WTC11 (cell line): ENCODE measurements around the gene SCYL1. TPM values are rescaled to one million over a fixed set of nuclear protein-coding genes. Genes with fewer than 3 reads are reported as not detected.

Source experiments
- ATAC-seq: fragments of 200-7000 bp; cut with Tn5 transposase; 2 replicates; pipeline ENCODE4 v1.10.0; 2021; ENCODE audit warnings: mild to moderate bottlenecking, moderate library complexity
- CTCF ChIA-PET: fragments of 300-600 bp; sonication (Branson Sonifier 250); formaldehyde crosslinking; loops from one replicate; lab custom pipeline; 2021; ENCODE audit warnings: antibody characterized with exemption; lab: Charles Lee
- POLR2A ChIA-PET: fragments of 350-600 bp; sonication (Branson Sonifier 250); formaldehyde crosslinking; loops from one replicate; lab custom pipeline; 2021; ENCODE audit warnings: antibody characterized with exemption; lab: Charles Lee
- DNase-seq: peaks from one replicate; pipeline ENCODE4 v3.0.0; 2021; ENCODE audit warnings: low spot score
- H3K27ac Mint-ChIP-seq: 2 replicates; pipeline ENCODE4 v1.8.0; 2021; ENCODE audit warnings: mixed read lengths
- H3K27me3 Mint-ChIP-seq: 2 replicates; pipeline ENCODE4 v1.8.0; 2021; ENCODE audit warnings: low read depth, mild to moderate bottlenecking, moderate library complexity, mixed read lengths
- H3K36me3 Mint-ChIP-seq: 2 replicates; pipeline ENCODE4 v1.8.0; 2021; ENCODE audit warnings: mixed read lengths
- H3K4me1 Mint-ChIP-seq: 2 replicates; pipeline ENCODE4 v1.8.0; 2022; ENCODE audit warnings: mixed read lengths
- H3K4me3 Mint-ChIP-seq: 2 replicates; pipeline ENCODE4 v1.8.0; 2021; ENCODE audit warnings: mild to moderate bottlenecking, moderate library complexity, mixed read lengths
- H3K9me3 Mint-ChIP-seq: 2 replicates; pipeline ENCODE4 v1.8.0; 2021; ENCODE audit warnings: mixed read lengths
- FOXK1 ChIP-seq: sonication (generic); formaldehyde crosslinking; IDR thresholded peaks from 2 replicates; pipeline ENCODE4 v1.8.0; 2022; ENCODE audit warnings: mild to moderate bottlenecking, moderate library complexity, missing genetic modification reagents
- GRHL2 ChIP-seq: fragments of 250-450 bp; sonication (Bioruptor Pico); IDR thresholded peaks from 2 replicates; pipeline ENCODE4 v1.8.0; 2022; ENCODE audit warnings: mild to moderate bottlenecking, moderate library complexity; ENCODE audit not compliant: insufficient replicate concordance, severe bottlenecking
- JAZF1 ChIP-seq: fragments of 250-450 bp; sonication (Bioruptor Pico); IDR thresholded peaks from 2 replicates; pipeline ENCODE4 v1.9.0; 2021; ENCODE audit warnings: moderate library complexity, mild to moderate bottlenecking, inconsistent platforms
- NFE2L1 ChIP-seq: sonication (generic); formaldehyde crosslinking; IDR thresholded peaks from 2 replicates; pipeline ENCODE4 v1.8.1; 2023; ENCODE audit warnings: missing genetic modification reagents
- NR3C1 ChIP-seq: sonication (generic); formaldehyde crosslinking; conservative IDR thresholded peaks from 2 replicates; pipeline ENCODE4 v1.8.1; 2023; ENCODE audit warnings: low read depth, mild to moderate bottlenecking, missing genetic modification reagents
- TEAD4 ChIP-seq: sonication (generic); formaldehyde crosslinking; IDR thresholded peaks from 2 replicates; pipeline ENCODE4 v1.8.0; 2022; ENCODE audit warnings: mild to moderate bottlenecking, missing genetic modification reagents
- ZNF232 ChIP-seq: sonication (generic); formaldehyde crosslinking; IDR thresholded peaks from 2 replicates; pipeline ENCODE4 v1.8.0; 2022; ENCODE audit warnings: mild to moderate bottlenecking, missing genetic modification reagents
- total RNA-seq: library from RNA; stranded (reverse); gene quantifications from 3 replicates; pipeline ENCODE4 v1.2.3, GENCODE V29; 2021
- TF ChIP-seq, protein P1 (sequence below): sonication (generic); formaldehyde crosslinking; IDR thresholded peaks from 2 replicates; pipeline ENCODE4 v1.8.0; 2023; ENCODE audit warnings: missing genetic modification reagents
- TF ChIP-seq, protein P2 (sequence below): sonication (generic); formaldehyde crosslinking; IDR thresholded peaks from 2 replicates; pipeline ENCODE4 v1.8.1; 2022; ENCODE audit warnings: mild to moderate bottlenecking, missing genetic modification reagents, moderate library complexity, borderline replicate concordance
- TF ChIP-seq, protein P3 (sequence below): sonication (generic); formaldehyde crosslinking; IDR thresholded peaks from 2 replicates; pipeline ENCODE4 v1.8.1; 2023; ENCODE audit warnings: mild to moderate bottlenecking, missing genetic modification reagents, moderate library complexity
- TF ChIP-seq, protein P4 (sequence below): sonication (generic); formaldehyde crosslinking; IDR thresholded peaks from 2 replicates; pipeline ENCODE4 v1.8.1; 2023; ENCODE audit warnings: mild to moderate bottlenecking, missing genetic modification reagents, borderline replicate concordance
- TF ChIP-seq, protein P5 (sequence below): sonication (generic); formaldehyde crosslinking; IDR thresholded peaks from 2 replicates; pipeline ENCODE4 v1.8.0; 2022; ENCODE audit warnings: mild to moderate bottlenecking, missing genetic modification reagents

The SCYL1 gene
- total RNA-seq, 1 experiment from 2014 or later, result 76.8 TPM

DNA sequence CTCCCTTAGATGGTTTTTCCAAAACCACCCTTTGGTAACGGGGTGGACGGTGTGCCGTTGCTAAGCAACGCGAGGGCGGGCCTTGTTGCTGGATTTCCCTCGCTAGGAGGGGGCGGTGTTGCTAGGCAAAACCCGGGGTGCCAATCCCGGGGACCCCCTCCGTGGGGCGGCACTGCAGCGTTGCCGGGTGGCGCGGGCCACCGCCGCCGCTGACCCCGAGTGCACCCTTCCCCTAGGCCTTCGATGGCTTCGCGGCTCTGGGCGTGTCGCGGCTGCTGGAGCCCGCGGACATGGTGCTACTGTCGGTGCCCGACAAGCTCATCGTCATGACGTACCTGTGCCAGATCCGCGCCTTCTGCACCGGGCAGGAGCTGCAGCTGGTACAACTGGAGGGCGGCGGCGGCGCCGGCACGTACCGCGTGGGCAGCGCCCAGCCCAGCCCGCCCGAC lies 59.9 kb downstream of the SCYL1 start:
- CTCF ChIA-PET, result interaction anchor here (0.5 to 13.8 kb wide), 11 partner anchors 9 to 510 kb away, joined by 3 to 311 read pairs (median 4); partner anchors contain the start of genes EHBP1L1, FAM89B, MAP3K11 and PCNX3
- ATAC-seq, result peak; percentile 6; the same call in 1 of the 2 replicates
- peak; percentile 32; the same call in 1 of the 2 replicates for TF ChIP-seq FOXK1 (CRISPR knock-in tag)
- no peak for TF ChIP-seq NR3C1 (CRISPR knock-in tag)
- POLR2A ChIA-PET, result interaction anchor here (0.6 to 1.5 kb wide), 4 partner anchors 15 to 33 kb away, joined by 3 read pairs; partner anchors contain the start of gene ZNRD2
- Mint-ChIP-seq H3K9me3 (no peaks in the 10 kb centered on the region), H3K36me3 (no peaks in the 10 kb centered on the region), H3K4me3 (0 out of 2 replicates have a peak overlapping the region, but pooled peaks have one; percentile 39), H3K27ac (no peak overlapping the region), H3K27me3 (peaks cover 66% of the 10 kb centered on the region), H3K4me1 (peaks cover 23% of the 10 kb centered on the region)
- DNase-seq, result peak; percentile 63

DNA sequence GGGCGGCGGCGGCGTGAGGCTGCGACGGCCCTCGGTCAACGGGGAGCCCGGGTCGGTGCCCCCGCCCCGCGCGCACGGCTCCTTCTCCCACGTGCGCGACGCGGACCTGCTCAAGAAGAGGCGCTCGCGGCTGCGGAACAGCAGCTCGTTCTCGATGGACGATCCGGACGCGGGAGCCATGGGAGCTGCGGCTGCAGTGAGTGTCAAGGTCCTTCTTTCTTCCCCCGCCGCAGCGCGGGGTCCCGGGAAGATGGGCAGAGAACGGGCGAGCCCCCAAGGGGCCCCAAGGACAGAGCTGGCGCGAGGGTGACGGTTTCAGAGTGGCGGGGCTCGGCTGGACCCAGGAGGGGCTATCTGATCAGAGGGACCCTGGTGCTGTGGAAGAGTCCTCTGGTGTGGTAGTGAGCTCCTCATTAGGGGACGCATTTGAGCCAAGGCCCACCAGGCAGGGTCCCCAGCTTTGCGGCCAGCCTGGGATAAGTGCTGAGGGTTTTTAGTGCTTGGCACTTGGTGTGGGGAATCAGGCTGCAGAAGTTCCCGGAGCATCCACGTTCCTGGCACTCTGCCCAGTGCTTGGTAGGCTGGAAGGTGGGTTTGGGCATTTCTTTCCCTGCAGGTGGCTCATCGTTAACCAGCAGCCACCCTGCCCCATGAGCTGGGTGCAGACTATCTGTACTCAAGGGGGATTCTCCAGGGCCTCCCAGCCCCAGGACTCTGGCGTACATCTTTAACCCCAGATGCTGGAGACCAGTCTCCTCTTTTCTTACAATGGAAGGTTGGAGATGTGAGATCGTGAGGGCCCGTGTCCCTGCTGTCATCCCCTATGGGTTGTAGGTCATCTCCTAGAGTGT lies 60.7 kb downstream of the SCYL1 start:
- ChIA-PET CTCF (interaction anchor here (0.5 to 13.8 kb wide), 14 partner anchors 8 to 511 kb away, joined by 3 to 311 read pairs (median 4); partner anchors contain the start of genes EHBP1L1, FAM89B, MAP3K11 and PCNX3), POLR2A (interaction anchor here (0.6 to 1.7 kb wide), 7 partner anchors 10 to 32 kb away, joined by 3 to 6 read pairs (median 3); partner anchors contain the start of genes EHBP1L1, FAM89B and ZNRD2)
- Mint-ChIP-seq H3K36me3 (no peaks in the 10 kb centered on the region), H3K4me3 (peak overlapping the region; percentile 29), H3K27ac (0 out of 2 replicates have a peak overlapping the region, but pooled peaks have one; percentile 25), H3K4me1 (peaks cover 26% of the 10 kb centered on the region), H3K27me3 (peaks cover 75% of the 10 kb centered on the region), H3K9me3 (no peaks in the 10 kb centered on the region)
- DNase-seq (no peak), ATAC-seq (no peak)
- TF ChIP-seq, protein P1, sequence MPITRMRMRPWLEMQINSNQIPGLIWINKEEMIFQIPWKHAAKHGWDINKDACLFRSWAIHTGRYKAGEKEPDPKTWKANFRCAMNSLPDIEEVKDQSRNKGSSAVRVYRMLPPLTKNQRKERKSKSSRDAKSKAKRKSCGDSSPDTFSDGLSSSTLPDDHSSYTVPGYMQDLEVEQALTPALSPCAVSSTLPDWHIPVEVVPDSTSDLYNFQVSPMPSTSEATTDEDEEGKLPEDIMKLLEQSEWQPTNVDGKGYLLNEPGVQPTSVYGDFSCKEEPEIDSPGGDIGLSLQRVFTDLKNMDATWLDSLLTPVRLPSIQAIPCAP (CRISPR knock-in tag), result no peak
- TF ChIP-seq GRHL2 (CRISPR knock-in tag) (no peak), JAZF1 (CRISPR knock-in tag) (no peak), TEAD4 (CRISPR knock-in tag) (no peak), ZNF232 (CRISPR knock-in tag) (no peak), NFE2L1 (CRISPR knock-in tag) (no peak)
- TF ChIP-seq, protein P2, sequence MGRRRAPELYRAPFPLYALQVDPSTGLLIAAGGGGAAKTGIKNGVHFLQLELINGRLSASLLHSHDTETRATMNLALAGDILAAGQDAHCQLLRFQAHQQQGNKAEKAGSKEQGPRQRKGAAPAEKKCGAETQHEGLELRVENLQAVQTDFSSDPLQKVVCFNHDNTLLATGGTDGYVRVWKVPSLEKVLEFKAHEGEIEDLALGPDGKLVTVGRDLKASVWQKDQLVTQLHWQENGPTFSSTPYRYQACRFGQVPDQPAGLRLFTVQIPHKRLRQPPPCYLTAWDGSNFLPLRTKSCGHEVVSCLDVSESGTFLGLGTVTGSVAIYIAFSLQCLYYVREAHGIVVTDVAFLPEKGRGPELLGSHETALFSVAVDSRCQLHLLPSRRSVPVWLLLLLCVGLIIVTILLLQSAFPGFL (CRISPR knock-in tag), result no peak
- TF ChIP-seq, protein P3, sequence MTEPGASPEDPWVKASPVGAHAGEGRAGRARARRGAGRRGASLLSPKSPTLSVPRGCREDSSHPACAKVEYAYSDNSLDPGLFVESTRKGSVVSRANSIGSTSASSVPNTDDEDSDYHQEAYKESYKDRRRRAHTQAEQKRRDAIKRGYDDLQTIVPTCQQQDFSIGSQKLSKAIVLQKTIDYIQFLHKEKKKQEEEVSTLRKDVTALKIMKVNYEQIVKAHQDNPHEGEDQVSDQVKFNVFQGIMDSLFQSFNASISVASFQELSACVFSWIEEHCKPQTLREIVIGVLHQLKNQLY (CRISPR knock-in tag), result no peak
- TF ChIP-seq, protein P4, sequence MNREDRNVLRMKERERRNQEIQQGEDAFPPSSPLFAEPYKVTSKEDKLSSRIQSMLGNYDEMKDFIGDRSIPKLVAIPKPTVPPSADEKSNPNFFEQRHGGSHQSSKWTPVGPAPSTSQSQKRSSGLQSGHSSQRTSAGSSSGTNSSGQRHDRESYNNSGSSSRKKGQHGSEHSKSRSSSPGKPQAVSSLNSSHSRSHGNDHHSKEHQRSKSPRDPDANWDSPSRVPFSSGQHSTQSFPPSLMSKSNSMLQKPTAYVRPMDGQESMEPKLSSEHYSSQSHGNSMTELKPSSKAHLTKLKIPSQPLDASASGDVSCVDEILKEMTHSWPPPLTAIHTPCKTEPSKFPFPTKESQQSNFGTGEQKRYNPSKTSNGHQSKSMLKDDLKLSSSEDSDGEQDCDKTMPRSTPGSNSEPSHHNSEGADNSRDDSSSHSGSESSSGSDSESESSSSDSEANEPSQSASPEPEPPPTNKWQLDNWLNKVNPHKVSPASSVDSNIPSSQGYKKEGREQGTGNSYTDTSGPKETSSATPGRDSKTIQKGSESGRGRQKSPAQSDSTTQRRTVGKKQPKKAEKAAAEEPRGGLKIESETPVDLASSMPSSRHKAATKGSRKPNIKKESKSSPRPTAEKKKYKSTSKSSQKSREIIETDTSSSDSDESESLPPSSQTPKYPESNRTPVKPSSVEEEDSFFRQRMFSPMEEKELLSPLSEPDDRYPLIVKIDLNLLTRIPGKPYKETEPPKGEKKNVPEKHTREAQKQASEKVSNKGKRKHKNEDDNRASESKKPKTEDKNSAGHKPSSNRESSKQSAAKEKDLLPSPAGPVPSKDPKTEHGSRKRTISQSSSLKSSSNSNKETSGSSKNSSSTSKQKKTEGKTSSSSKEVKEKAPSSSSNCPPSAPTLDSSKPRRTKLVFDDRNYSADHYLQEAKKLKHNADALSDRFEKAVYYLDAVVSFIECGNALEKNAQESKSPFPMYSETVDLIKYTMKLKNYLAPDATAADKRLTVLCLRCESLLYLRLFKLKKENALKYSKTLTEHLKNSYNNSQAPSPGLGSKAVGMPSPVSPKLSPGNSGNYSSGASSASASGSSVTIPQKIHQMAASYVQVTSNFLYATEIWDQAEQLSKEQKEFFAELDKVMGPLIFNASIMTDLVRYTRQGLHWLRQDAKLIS (CRISPR knock-in tag), result no peak
- TF ChIP-seq, protein P5, sequence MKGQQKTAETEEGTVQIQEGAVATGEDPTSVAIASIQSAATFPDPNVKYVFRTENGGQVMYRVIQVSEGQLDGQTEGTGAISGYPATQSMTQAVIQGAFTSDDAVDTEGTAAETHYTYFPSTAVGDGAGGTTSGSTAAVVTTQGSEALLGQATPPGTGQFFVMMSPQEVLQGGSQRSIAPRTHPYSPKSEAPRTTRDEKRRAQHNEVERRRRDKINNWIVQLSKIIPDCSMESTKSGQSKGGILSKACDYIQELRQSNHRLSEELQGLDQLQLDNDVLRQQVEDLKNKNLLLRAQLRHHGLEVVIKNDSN, result no peak
